AG09309 (cell line): ENCODE data around the gene SUPT7L.
"Not testable (repeated sequence)": the region's sequence is repeated elsewhere in the genome, so short reads cannot be mapped to it uniquely, and the experiment has no call there.

Experiments
- DNase-seq: peaks from one replicate; pipeline ENCODE4 v3.0.0-alpha.2; 2010; ENCODE audit warnings: low read depth
- H3K4me3 ChIP-seq: 2 replicates; pipeline ENCODE4 v1.5.1; 2011; ENCODE audit warnings: mild to moderate bottlenecking, low read depth, low read length, moderate library complexity; ENCODE audit not compliant: control insufficient read depth
- TF ChIP-seq, protein P1 (sequence below): IDR thresholded peaks from 2 replicates; pipeline ENCODE4 v1.5.1; 2011; ENCODE audit warnings: mild to moderate bottlenecking, low read depth, low read length, inconsistent platforms; ENCODE audit not compliant: insufficient read depth, control insufficient read depth; ENCODE audit errors: missing control alignments

Gene SUPT7L

DNA sequence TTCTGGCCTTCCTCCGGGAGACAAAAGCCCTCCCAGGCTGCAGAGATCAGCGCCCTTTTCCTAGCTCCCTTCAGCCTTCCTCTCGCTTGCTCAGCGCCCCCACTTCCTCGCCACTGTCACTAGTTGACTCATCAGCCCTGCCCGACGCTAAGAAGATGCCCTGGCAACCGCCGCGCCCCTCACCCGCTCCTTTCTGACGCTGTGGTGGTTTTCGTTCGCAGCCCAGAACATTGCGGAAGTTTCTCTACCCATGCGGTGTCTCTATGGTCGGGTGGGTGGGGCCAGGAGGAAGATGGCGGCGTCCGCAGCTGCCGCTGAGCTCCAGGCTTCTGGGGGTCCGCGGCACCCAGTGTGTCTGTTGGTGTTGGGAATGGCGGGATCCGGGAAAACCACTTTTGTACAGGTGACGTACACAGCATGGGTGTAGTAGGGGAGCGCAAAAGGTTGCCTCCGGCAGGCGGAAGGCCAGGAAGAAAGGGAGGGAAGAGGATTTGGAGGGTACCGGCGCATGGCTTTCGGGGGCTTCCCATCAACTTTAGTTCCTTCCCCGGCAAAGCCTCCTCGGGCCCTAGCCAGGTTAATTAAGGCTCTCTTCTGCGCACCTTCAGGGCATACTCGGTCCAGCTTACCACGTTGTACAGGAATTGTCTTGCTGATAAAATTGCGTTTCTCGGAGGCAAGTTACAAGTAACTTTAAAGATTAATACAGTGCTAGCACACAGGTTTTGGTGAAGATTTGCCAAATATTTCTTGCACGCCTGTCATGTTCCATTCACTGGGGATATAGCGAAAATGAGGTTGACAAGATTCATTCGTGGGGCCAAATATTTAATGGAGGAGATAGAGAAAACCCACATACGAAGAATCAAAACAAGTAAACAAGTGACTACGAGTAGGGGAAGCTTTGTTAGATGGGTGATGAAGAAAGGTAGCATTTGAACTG is 34.4 kb downstream of the SUPT7L start, which contains the start of the genes CCDC121 and GPN1:
Gene CCDC121 (minus strand): TSS at position 246 of the 943 bp plus-strand sequence. CDS start 1,213 bp downstream, outside the sequence.
Gene GPN1 (plus strand): TSS at position 284 of the 943 bp plus-strand sequence. CDS start 9 bp downstream, at position 293.
- TF ChIP-seq, protein P1, sequence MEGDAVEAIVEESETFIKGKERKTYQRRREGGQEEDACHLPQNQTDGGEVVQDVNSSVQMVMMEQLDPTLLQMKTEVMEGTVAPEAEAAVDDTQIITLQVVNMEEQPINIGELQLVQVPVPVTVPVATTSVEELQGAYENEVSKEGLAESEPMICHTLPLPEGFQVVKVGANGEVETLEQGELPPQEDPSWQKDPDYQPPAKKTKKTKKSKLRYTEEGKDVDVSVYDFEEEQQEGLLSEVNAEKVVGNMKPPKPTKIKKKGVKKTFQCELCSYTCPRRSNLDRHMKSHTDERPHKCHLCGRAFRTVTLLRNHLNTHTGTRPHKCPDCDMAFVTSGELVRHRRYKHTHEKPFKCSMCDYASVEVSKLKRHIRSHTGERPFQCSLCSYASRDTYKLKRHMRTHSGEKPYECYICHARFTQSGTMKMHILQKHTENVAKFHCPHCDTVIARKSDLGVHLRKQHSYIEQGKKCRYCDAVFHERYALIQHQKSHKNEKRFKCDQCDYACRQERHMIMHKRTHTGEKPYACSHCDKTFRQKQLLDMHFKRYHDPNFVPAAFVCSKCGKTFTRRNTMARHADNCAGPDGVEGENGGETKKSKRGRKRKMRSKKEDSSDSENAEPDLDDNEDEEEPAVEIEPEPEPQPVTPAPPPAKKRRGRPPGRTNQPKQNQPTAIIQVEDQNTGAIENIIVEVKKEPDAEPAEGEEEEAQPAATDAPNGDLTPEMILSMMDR, result no peak
- peak; percentile 62 for DNase-seq
- peak within 1 kb of the TSS; percentile 70 for H3K4me3 ChIP-seq

DNA sequence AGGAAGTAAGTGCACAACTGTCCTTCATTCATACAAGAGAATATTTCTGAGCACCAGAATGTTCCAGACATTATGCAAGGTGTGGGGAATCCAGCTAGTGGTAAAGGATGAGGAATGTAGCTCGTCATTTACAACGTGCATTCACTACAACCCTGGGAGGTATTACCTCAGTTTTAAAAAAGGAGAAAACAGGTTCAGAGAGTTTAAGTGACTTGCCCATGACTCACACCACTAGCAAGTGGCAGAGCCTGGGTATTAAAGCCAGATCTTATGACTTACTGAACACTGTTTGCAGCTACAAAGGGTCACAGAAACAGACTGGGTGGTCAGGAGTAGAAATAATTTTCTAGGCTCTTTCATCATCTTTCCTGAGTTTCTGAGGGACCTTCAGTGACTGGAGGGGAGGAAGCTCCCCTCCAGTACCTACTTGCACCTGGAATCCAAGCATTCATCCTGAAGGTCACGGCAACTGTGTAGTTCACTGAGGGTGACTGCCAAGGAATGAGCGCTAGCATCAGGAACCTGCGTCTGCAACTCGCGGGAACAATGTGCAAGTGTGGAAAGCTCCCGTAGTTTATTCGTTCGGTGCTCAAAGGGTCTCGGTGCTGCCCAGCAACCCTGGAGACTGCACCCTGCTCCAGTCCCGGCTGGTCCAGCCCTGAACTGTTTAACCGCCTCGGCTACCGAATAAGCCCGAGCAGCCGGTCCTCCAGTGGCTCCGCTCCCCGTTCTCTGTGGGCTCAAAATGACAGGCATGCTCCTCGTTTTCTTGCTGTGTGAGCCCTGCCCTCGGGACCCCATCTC is 35.2 kb downstream of the SUPT7L start:
- peak; percentile 69 for DNase-seq
- peak overlapping the region; percentile 70 for H3K4me3 ChIP-seq
- TF ChIP-seq, protein P1, result no peak

DNA sequence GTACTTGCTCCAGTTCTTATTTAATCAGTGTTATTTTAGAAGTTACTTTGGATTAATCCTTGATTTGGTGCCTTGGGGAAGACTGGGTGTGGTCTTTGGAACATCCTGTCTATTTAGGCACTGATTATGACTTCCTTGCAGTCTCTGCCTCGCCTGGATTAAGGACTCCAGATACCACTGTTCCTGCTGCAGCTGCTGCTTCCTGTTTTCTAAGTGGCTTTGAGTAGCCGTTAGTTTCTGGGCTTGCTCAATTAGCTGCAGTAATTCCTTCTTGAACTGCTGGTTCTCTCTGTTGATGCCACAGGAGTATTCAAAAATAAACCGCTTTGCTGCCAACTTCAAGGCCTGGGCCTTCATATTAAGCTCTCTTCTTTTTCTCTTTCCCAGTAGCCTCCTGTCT is 36.5 kb downstream of the SUPT7L start:
- H3K4me3 ChIP-seq, DNase-seq: not testable (repeated sequence)

DNA sequence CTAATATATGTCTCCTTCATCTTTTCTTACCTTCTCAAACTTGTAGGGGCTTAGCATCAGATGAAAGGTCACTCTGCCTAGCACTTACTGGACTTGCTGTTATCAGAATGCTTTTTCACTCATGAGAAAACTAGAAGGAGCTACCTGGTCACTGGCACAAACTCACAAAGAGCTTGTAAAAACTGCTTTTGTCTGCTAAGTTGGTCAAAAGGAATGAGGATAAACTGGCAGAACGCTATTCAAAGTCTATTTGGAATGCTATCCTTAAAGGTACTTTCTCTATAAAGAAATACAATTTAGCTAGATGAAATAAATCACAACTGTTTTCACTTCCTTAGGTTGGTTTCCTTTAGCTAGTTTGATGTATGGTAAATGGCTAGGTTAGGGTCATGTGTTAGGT is 37.1 kb downstream of the SUPT7L start:
- not testable (repeated sequence) for H3K4me3 ChIP-seq, DNase-seq

DNA sequence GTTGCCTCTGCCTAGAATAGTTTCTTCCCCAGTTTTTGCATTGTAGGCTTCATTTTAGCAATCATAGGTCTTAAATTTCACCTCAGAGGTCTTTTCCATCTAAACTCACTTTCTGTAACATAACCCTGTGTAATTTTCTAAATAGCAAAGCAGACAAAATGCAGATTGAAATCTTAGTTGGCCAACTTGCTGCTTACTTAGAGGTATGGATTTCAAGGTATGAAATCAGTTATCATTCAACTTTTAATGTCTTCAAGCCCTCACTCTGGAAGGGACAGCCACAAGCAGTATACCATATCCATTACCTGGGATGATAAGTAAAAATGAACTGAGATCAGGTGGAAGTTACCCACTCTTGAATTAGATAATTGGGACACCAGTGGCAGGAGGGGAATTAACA is 38.5 kb downstream of the SUPT7L start:
- TF ChIP-seq, protein P1, result no peak
- no peak overlapping the region for H3K4me3 ChIP-seq
- no peak for DNase-seq

DNA sequence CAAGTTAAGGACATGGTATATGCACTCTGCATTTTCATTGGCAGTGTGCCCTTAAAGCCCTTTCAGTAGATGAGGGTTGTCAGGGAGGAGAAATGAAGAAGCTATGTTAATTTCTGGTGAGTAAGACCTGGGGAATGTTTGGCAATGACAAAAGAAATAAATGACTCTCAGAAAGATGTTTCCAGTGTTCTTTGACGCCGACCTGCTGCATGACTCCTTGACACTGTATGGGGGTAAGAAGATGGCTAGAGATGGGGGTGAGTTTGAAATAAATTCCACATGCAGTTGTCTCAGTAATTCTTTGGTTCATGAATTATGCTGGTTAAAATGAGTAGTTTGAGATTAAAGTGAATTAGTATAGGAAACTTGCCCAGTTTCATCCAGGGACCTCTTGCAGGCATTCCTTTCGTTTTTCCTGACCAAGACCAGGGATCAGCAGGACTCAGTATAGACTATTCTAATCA is 40.5 kb downstream of the SUPT7L start:
- TF ChIP-seq, protein P1, result no peak
- DNase-seq, result peak; percentile 39
- H3K4me3 ChIP-seq, result no peak overlapping the region

DNA sequence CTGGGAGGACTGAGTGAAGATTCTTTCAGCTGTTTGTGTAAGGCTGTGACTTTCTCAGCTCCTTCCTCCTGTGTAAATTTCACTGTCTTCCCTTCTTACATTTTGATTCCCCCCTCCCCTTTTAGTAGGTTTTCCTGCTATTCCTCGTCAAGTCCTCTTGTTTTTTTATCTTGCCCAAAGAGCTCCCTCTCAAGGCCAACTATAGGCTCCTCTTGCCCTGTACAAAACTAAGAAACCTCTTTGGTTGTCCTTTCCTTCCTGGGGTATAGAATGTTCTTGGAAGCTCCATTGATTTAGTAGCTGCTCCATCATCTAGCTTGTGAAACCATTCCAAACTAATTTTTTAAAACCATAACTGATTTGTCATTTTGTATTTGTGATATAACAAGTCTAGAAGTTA is 41.9 kb downstream of the SUPT7L start:
- TF ChIP-seq, protein P1, result no peak
- H3K4me3 ChIP-seq, result no peak overlapping the region
- DNase-seq, result no peak
